ENCODE results near the gene HPCAL4. TPM values are rescaled to one million over a fixed set of nuclear protein-coding genes. Genes with fewer than 3 reads are reported as not detected.

HPCAL4 gene
- total RNA-seq, 1 donor: not detected

DNA sequence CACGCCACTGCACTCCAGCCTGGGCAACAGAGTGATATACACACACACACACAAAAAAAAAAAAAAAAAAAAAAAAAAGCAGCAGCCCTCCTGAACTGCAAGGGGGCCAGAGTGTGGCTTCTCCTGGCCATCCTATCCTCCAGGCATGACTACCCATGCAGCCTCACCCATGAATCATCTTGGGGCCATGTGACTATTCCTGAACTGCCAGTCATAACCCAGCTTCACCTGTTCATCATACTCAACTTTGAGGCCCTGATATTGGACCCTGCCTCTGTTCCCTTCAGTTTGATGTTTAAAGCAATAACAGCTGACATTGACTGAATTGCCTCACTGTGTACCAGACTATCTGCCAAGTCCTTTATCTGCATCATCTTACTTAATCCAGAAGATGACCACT, 2.8 kb upstream of the HPCAL4 start:
- TF ChIP-seq, protein P1, sequence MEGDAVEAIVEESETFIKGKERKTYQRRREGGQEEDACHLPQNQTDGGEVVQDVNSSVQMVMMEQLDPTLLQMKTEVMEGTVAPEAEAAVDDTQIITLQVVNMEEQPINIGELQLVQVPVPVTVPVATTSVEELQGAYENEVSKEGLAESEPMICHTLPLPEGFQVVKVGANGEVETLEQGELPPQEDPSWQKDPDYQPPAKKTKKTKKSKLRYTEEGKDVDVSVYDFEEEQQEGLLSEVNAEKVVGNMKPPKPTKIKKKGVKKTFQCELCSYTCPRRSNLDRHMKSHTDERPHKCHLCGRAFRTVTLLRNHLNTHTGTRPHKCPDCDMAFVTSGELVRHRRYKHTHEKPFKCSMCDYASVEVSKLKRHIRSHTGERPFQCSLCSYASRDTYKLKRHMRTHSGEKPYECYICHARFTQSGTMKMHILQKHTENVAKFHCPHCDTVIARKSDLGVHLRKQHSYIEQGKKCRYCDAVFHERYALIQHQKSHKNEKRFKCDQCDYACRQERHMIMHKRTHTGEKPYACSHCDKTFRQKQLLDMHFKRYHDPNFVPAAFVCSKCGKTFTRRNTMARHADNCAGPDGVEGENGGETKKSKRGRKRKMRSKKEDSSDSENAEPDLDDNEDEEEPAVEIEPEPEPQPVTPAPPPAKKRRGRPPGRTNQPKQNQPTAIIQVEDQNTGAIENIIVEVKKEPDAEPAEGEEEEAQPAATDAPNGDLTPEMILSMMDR (IDR thresholded peaks at IDR 0.05; ENCODE audit: insufficient read depth, low read depth, low read length): no peak
- H3K4me3 ChIP-seq (ENCODE audit: low read depth, low read length): no peak overlapping the region
- DNase-seq (ENCODE audit: low read depth): no peak

DNA sequence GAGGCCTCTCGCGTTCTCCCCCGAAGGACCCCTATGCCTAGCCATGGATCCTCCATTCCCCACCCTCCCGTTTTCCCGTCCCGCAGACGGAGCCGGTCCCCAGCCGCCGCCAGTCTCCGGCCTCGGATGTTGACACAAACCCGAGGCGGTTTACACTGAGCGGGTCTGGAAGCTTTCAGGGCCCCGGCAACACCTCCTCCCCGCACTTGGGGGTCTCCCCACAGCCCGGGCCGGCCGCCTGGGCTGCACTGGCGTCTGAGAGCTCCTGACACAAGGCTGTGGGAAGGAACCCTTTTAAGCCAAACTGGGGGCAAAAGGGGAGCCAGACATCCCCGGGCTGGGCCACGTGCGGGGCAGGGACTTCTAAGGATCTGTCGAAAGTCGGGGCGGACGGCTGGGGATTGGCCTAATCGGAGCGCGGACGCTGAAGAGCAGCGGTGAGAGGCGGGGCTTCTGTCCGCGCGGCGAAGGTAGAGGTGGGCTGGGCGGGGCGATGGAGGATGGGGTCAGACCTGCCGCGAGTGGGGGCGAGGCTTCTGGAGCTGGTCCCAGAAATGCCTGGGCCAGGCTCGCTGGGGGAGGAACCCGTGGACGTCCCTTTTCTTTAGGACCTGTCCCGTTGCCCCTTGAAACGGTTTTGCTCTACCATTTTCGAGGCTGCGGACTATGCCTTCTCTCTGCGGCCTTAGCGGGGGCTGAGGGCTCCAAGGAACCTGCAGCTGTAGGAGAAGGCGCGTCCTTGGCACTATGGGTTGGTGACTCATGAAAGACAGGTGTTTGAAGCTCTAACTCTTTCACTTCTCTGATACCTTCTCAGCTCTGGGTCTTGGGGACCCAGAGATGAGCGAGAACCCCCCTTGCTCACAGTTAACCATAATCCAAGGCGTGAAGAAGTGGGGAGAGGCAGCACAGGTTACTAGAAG, 1.2 kb upstream of the HPCAL4 start:
- TF ChIP-seq, protein P1 (IDR thresholded peaks at IDR 0.05; ENCODE audit: insufficient read depth, low read depth, low read length): no peak
- no peak overlapping the region for H3K4me3 ChIP-seq (ENCODE audit: low read depth, low read length)
- DNase-seq (ENCODE audit: low read depth): no peak

DNA sequence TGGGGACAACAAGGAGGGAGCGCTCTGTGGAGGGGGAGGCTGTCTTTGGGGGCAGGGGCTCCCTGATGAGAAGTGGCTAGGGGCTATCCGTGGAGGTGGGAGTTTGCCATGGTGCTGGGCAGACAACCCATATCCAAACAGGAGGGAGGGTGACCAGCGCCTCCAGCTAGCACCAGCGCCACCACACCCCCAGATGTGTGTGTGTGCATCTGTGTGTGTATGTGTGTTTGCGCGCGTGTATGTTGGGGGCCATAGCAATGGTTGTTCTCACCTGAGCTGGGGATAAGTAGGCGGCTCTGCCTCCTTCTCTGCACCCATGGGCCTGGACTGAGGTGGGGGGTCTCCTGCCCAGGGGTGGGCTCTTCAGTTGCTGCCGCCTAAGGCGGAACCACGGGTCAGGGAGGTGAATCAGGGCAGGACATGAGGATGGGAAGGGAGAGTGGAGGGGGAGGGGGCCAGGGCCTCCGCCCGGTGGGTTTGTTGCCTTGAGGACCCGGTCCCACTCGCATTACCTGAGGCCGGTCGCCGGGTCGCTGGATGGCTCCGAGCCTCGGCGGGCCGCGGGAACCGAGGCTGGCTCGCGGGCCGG, 345 bp downstream of the HPCAL4 start:
- TF ChIP-seq, protein P1 (IDR thresholded peaks at IDR 0.05; ENCODE audit: insufficient read depth, low read depth, low read length): no peak
- no peak for DNase-seq (ENCODE audit: low read depth)
- H3K4me3 ChIP-seq (ENCODE audit: low read depth, low read length): no peak overlapping the region

DNA sequence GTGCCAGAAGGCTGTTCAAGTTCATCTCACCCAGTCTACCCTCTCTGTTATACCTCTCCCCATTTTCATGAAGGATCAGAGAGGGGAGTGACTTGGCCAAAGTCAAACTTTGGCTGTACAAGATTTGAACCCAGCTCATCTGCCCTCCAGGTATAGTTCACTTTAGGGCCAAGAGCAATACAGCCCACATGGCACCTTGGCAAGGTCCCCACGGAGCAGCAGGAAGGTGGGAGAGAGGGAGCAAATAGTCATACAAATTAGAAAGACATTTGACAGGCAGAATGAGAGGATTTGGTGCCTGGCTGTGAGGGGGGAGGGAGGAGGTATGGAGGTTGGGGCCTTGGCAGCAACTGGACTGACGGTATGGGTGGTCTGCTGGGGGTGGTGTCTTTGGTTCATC, 1.0 kb downstream of the HPCAL4 start:
- DNase-seq (ENCODE audit: low read depth): no peak
- H3K4me3 ChIP-seq (ENCODE audit: low read depth, low read length): no peak overlapping the region
- TF ChIP-seq, protein P1 (IDR thresholded peaks at IDR 0.05; ENCODE audit: insufficient read depth, low read depth, low read length): no peak

DNA sequence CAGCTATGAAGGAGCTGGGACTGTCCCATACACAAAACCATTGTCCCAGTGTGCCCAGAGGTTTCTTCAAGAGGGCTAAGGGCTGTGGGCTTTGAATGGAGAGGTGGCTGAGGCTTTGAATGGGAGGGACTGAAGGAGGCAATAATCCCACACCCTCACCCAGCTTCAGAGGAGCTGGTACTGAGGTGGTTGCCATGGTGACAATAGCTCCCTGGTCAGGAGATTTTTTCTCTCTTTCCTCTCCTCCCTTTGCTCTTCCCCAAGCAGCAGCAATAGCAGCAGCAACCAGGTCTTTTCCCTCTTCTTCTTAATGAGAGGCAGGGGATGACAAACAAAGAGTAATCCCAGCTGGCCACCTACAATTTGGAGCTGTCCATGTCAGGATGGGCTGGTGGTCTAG, 1.6 kb downstream of the HPCAL4 start:
- TF ChIP-seq, protein P1 (IDR thresholded peaks at IDR 0.05; ENCODE audit: insufficient read depth, low read depth, low read length): no peak
- no peak for DNase-seq (ENCODE audit: low read depth)
- H3K4me3 ChIP-seq (ENCODE audit: low read depth, low read length): no peak overlapping the region

- no peak for DNase-seq (ENCODE audit: low read depth)
- H3K4me3 ChIP-seq (ENCODE audit: low read depth, low read length): no peak overlapping the region
- TF ChIP-seq, protein P1 (IDR thresholded peaks at IDR 0.05; ENCODE audit: insufficient read depth, low read depth, low read length): no peak
Measured at GRCh38 chr1:39689214-39689613, 2.0 kb downstream of the HPCAL4 start.

Data from fibroblast of villous mesenchyme (primary cell).